KG1 (cell line): ENCODE results near the gene ASAP2.
"Not testable (repeated sequence)": the region's sequence is repeated elsewhere in the genome, so short reads cannot be mapped to it uniquely, and the experiment has no call there.

ENCODE experiments used
- DNase-seq: peaks from one replicate; lab custom pipeline; 2025; lab: John Stamatoyannopoulos, UW

ASAP2 gene

GRCh38 chr2:9251154-9252001 is 44.8 kb downstream of the ASAP2 start:
- no peak for DNase-seq

- no peak for DNase-seq
Observed at GRCh38 chr2:9252002-9252357, 45.4 kb downstream of the ASAP2 start.

GRCh38 chr2:9255416-9255815 is 48.8 kb downstream of the ASAP2 start:
- DNase-seq, result no peak

- no peak for DNase-seq
Observed at GRCh38 chr2:9256147-9256546, 49.5 kb downstream of the ASAP2 start.

DNA sequence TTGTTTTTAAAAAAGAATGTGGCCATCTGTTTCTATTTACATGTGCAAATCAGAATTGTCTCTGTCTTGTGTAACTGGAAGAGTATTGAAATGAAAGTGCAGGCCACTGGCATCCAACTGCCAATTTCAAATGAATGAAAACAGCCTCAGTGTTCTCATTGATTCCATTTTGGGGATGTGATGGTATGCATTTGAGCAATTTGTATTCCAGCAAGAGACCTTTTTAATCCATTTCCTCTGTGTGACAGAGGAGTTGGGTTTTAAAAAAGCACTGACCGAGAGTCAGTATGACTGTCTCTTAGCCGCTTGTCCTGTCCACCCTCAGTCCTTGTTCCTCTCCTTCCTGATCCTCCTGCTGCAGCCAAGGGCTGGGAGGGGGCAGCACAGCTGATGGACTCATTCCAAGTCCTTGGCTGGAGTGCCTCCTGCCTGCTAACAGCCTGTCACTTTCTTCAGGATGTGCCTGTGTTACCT is 50.0 kb downstream of the ASAP2 start:
- DNase-seq, result no peak

DNA sequence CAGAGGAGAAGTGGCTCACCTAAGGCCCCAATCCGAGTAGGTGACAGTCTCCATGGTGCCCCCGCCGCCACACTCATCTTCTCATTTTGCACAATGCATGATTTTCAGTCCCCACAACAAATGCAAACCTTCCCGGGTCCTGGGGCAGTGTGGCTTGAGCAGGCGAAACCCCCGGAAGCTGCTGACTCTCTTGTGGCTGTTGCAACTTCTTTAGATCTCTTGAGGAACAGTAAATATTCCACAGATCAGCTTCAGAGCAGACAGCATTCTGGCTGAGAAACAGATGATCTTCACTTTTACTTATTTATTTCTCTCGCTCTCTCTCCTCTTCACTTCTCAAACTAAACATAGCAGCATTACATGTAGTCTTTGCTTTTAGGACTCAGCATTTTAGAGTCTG is 51.9 kb downstream of the ASAP2 start:
- DNase-seq, result no peak

DNA sequence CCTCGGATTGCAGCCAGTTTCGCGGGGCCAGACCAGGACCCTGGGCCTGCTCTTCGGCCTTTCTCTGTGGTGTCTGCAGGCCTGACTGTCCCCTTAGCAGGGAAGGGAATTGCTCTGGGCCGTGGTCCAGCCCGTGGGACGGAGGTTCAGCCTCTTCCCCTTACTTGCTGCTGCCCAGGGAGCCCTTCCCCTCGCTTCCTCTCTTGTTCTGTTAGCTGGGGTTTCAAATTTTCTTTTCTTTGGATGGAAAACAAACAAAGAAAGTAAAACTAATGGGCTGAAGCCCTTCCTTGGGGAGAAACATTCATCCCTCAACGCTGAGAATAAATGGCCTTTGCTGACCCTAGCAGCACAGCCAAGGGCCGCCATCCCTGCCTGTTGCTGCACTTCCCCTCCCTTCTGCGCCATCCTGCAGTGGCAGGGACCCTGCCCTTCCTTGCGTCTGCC is 52.4 kb downstream of the ASAP2 start:
- no peak for DNase-seq

- no peak for DNase-seq
Observed at GRCh38 chr2:9260464-9260918, 53.9 kb downstream of the ASAP2 start.

GRCh38 chr2:9261231-9261883 is 54.7 kb downstream of the ASAP2 start:
- no peak for DNase-seq

- DNase-seq, result no peak
Observed at GRCh38 chr2:9262671-9263171, 56.1 kb downstream of the ASAP2 start.

DNA sequence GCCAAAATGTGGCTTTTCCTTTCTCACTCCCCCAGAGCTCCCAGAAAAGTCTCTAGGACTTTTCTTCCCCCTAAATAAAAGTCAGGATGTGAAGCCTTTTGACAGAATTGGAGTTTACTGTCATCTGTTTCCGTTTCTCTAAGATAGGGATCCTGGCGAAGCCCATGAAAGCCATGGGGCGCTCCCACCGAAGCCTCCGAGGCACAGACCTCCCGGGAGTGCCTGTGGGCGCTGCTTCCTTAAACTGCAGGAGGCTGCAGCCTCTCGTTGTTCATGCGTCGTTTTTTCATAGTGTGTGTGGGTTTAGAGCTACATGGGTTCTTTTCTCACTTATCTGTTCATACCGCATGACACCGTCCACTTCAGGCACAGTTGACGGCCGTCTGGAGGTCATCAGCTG is 56.8 kb downstream of the ASAP2 start:
- no peak for DNase-seq

- no peak for DNase-seq
Observed at GRCh38 chr2:9264301-9264700, 57.7 kb downstream of the ASAP2 start.

- no peak for DNase-seq
Observed at GRCh38 chr2:9266711-9267110, 60.1 kb downstream of the ASAP2 start.

GRCh38 chr2:9267286-9267685 is 60.7 kb downstream of the ASAP2 start:
- not testable (repeated sequence) for DNase-seq

DNA sequence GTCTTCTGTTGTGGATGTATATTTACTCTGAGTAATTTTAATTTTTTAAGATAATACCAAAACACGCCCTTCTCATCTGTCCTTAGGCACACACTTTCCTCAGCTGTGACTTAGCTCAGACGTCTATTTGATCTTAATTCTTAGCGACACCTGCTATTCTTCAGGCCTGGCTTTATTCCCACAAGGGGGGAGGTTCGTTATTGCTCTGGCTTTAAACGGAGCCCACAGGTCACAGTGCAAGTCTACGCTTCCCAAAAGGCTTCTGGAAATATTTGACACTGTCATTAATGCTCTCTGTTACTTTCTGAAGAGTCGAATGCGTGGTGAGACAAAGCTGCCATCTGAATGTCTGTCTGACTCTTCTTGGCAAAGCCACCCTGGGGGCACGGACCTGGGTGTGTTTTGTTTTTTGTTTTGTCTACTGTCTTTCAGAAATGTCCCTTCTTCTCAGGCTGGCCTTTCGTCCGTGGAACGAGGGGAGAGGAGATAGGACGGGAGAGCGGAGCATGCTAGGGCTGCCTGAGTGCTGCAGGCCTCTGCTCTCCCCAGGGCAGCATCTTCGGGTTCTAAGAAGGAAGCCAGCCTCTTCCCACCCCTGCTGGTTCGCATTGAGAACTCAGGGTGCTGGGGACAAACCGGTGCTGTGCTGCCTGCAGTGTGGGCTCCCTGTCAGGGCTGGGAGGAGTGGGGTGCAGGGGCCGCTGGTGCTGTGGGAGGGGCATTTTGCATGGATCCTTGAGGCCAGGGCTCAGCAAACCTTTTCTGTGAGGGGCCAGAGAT is 61.9 kb downstream of the ASAP2 start:
- DNase-seq, result no peak

DNA sequence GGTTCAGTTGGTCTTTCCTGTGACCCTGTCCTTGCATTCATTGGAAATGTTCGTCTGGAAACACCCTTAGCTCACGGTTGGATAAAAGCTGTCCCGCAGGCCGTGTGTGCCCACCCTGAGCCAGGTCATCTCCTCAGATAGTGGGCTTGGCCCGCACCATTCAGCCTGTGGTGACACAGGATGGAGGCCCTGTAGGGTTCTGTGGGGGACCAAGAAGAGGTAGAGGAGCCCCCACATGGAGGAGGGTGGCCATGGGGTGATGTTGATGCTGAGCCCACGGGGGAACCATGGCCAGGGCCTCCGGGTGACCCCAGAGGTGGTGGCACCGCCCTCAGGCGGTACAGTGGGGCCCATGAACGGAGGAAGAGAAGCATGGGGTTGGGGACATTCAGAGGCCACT is 62.7 kb downstream of the ASAP2 start:
- no peak for DNase-seq

GRCh38 chr2:9269695-9270360 is 63.2 kb downstream of the ASAP2 start:
- DNase-seq, result no peak

GRCh38 chr2:9271091-9271490 is 64.5 kb downstream of the ASAP2 start:
- no peak for DNase-seq

GRCh38 chr2:9271691-9272090 is 65.1 kb downstream of the ASAP2 start:
- DNase-seq, result no peak

DNA sequence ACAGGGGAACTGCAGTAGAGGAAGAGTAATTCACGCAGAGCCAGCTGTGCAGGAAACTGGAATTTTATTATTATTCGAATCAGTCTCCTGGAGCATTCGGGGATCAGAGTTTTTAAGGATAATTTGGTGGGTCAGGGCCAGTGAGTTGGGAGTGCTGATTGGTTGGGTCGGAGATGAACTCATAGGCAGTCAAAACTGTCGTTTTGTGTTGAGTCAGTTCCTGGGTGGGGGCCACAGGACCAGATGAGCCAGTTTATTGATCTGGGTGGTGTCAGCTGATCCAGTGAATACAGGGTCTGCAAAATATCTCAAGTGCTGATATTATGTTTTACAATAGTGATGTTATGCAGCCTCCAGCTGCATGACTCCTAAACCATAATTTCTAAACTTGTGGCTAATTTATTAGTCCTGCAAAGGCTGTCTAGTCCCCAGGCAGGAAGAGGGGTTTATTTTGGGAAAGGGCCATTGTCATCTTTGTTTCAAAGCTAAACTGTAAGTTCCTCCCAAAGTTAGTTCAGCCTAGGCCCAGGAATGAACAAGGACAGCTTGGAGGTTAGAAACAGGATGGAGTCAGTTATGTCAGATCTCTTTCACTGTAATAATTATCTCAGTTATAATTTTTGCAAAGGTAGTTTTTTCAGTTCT is 67.0 kb downstream of the ASAP2 start:
- no peak for DNase-seq

DNA sequence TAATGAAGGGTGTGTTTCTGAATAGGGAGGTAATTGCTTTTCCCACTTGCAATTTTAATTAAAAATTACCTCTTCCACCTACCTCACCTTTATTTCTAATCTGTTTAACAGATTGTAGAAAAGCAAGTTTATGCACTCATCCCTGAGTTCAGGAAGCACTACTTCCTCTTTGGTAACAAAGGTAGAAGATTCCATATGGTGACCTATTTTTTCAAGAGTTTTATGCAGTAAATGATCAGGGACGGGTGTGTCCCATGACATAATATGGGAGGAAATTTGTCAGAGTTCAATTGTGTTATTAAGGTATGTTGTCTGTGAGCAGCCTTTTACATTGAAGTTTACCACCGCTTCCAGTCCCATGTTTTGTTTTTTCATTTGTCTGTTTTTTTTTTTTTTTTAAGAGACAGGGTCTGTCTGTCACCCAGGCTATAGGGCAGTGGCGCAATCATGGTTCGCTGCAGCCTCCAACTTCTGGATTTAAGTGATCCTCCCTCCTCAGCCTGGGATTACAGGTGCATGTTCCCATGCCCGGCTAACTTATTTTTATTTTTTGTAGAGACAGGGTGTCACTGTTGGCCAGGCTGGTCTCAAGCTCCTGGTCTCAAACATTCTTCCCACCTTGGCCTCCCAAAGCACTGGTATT is 68.2 kb downstream of the ASAP2 start:
- DNase-seq, result no peak
